ENCODE results near the gene KCNIP3. TPM values are rescaled to one million over a fixed set of nuclear protein-coding genes. Genes with fewer than 3 reads are reported as not detected.

The KCNIP3 gene
- total RNA-seq, 1 donor from 2014 or later, result 6.0 TPM

- Mint-ChIP-seq H3K27me3 (ENCODE audit: low read depth) (peaks cover 11% of the 10 kb centered on the region), H3K9me3 (ENCODE audit: low read depth) (no peaks in the 10 kb centered on the region), H3K4me3 (ENCODE audit: unreplicated experiment) (no peak overlapping the region), H3K4me1 (ENCODE audit: low read depth) (peaks cover 9% of the 10 kb centered on the region), H3K27ac (ENCODE audit: unreplicated experiment) (peak overlapping the region; percentile 66), H3K36me3 (ENCODE audit: low read depth) (no peaks in the 10 kb centered on the region)
- TF ChIP-seq CTCF (IDR thresholded peaks at IDR 0.05), result no peak
- DNase-seq (ENCODE audit: low spot score), result peak; percentile 61
These were observed 36.8 kb downstream of the KCNIP3 start for GRCh38 chr2:95333888-95334338.

DNA sequence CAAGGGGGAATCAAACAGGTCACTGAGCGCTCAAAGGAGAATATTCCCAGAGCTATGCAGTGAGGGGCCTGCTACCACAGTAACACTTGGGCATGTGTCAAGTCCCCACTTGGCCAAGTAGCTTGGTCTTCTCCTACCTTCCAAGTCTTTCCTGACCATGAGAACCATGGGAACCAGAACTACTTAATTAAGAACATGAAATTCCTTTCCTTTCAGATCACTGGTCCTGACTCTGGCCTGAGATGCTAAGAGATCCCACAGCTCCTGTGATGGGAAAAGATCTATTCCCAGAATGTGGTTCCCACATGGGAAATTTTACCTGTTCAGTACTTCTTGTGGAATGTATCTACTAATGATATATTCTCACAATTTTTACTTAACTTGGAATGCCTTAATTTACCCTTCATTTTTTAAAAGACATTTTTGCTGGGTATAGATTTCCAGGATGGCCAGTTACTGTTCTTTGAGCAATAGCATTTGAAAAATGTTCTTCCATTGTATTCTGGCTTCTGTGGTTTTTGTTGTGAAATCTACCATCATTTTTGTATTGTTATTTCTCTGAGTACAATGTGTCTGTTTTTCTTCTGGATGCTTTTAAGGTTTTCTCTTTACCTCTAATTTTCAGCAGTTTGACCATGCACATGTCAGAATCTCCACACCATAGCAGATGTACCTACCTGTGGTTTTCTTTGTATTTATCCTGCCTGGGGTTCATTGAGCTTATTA, 37.9 kb downstream of the KCNIP3 start:
- no peak overlapping the region for H3K27ac Mint-ChIP-seq (ENCODE audit: unreplicated experiment)
- H3K4me1 Mint-ChIP-seq (ENCODE audit: low read depth), result peaks cover 9% of the 10 kb centered on the region
- peaks cover 15% of the 10 kb centered on the region for H3K27me3 Mint-ChIP-seq (ENCODE audit: low read depth)
- no peaks in the 10 kb centered on the region for H3K9me3 Mint-ChIP-seq (ENCODE audit: low read depth)
- no peak for TF ChIP-seq CTCF (IDR thresholded peaks at IDR 0.05)
- no peak overlapping the region for H3K4me3 Mint-ChIP-seq (ENCODE audit: unreplicated experiment)
- no peaks in the 10 kb centered on the region for H3K36me3 Mint-ChIP-seq (ENCODE audit: low read depth)
- no peak for DNase-seq (ENCODE audit: low spot score)

GRCh38 chr2:95336406-95336805, 39.3 kb downstream of the KCNIP3 start:
- no peak for DNase-seq (ENCODE audit: low spot score)
- peaks cover 25% of the 10 kb centered on the region for H3K27me3 Mint-ChIP-seq (ENCODE audit: low read depth)
- no peak overlapping the region for H3K27ac Mint-ChIP-seq (ENCODE audit: unreplicated experiment)
- peaks cover 9% of the 10 kb centered on the region for H3K4me1 Mint-ChIP-seq (ENCODE audit: low read depth)
- no peak for TF ChIP-seq CTCF (IDR thresholded peaks at IDR 0.05)
- H3K4me3 Mint-ChIP-seq (ENCODE audit: unreplicated experiment), result no peak overlapping the region
- H3K9me3 Mint-ChIP-seq (ENCODE audit: low read depth), result no peaks in the 10 kb centered on the region
- H3K36me3 Mint-ChIP-seq (ENCODE audit: low read depth), result no peaks in the 10 kb centered on the region

- Mint-ChIP-seq H3K36me3 (ENCODE audit: low read depth) (peaks cover 1% of the 10 kb centered on the region), H3K9me3 (ENCODE audit: low read depth) (no peaks in the 10 kb centered on the region), H3K27me3 (ENCODE audit: low read depth) (peaks cover 35% of the 10 kb centered on the region), H3K27ac (ENCODE audit: unreplicated experiment) (no peak overlapping the region), H3K4me3 (ENCODE audit: unreplicated experiment) (no peak overlapping the region), H3K4me1 (ENCODE audit: low read depth) (peaks cover 9% of the 10 kb centered on the region)
- DNase-seq (ENCODE audit: low spot score), result peak; percentile 67
- TF ChIP-seq CTCF (IDR thresholded peaks at IDR 0.05), result no peak
These were observed 40.7 kb downstream of the KCNIP3 start for GRCh38 chr2:95337829-95338228.

DNA sequence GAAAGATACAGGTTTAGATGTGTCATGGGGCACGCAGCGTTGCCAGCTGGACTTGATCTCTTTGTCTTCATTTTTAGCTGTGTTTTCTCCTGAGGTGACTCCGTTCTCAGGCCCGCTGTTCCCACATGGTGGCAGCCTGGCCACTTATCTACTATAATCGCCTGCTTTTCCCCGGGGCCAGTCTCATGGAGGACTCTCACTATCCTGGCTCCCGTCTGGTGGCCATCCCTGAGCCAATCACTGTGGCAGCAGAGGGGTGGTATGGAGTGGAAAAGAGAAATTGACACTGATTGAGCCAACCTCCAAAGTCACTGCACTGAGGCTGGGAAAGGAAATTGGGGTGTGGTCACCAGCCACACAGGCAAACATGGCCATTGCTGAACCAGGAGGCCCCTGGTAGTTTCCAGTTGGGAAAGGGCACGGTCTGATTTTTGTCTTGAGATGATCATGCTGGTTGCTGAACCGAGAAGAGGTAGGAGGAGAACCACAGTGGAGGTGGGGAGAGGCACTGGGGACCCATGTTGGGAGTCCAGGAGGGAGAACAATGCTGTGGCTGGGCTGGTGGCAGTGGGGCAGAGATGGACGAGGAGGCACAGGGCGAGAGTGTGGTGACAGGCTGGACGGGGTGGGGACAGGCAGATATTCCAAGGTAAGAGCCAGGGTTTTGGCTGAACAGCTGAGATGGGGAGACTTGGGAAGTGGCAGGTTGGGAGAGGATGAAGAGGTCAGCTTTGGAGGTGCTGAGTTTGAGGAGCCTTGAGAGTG, 45.6 kb downstream of the KCNIP3 start:
- peak; percentile 75 for DNase-seq (ENCODE audit: low spot score)
- H3K9me3 Mint-ChIP-seq (ENCODE audit: low read depth), result no peaks in the 10 kb centered on the region
- no peak overlapping the region for H3K4me3 Mint-ChIP-seq (ENCODE audit: unreplicated experiment)
- H3K36me3 Mint-ChIP-seq (ENCODE audit: low read depth), result peaks cover 1% of the 10 kb centered on the region
- no peak for TF ChIP-seq CTCF (IDR thresholded peaks at IDR 0.05)
- peaks cover 32% of the 10 kb centered on the region for H3K27me3 Mint-ChIP-seq (ENCODE audit: low read depth)
- H3K4me1 Mint-ChIP-seq (ENCODE audit: low read depth), result no peaks in the 10 kb centered on the region
- no peak overlapping the region for H3K27ac Mint-ChIP-seq (ENCODE audit: unreplicated experiment)

Measured in chondrocyte (in vitro differentiated cells).